GM21619 (cell line): ENCODE results near the gene FBLIM1.

ENCODE experiments used
- ATAC-seq: cut with Tn5 transposase; IDR thresholded peaks from one replicate; pipeline ENCODE4 v1.9.1; 2021; ENCODE audit not compliant: unreplicated experiment

FBLIM1 gene

DNA sequence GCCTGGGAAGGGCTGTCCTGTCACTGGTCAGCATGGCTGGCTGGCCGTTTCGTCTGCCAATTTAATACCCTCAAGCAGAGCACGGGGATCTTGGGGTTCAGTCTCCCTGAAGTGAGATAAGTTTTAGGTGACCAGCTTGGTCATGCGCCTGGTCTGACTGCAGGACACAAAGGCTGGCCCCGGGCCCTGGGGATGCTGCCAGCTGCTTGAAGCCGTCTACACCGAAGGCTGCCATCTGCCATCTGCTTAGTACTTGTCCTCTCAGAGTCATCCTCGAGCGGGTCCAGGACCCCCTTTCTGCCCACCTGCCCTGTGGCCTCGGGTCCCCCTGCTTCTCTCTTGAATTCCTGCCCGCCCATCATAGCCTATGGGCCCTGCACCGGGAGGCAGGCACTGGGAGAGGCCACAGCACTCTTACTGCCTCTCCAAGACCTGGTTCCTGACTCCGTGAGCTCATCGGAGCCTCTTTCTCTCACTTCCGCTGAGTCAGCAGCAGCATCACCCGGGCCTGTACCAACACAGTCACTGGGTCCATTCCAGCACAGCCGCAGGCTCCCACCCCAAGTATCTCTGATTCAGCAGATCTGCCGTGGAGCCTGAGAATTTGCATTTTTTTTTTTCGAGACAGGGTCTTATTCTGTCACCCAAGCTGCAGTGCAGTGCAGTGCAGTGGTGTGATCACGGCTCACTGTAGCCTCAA is 7.0 kb downstream of the FBLIM1 start:
- no peak for ATAC-seq

DNA sequence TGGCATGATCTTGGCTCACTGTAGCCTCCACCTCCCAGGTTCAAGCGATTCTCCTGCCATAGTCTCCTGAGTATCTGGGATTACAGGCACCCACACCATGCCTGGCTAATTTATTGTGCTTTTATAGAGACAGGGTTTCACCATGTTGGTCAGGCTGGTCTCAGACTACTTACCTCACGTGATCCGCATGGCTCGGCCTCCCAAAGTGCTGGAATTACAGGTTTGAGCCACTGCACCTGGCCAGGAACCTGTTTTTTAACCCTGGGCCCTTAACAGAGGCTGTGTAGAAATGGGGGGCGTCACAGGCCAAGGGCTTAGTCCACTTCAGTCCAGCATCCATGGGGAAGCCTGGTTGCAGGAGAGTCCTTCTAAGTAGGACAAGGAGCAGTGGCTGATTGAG is 9.3 kb downstream of the FBLIM1 start:
- ATAC-seq, result no peak

DNA sequence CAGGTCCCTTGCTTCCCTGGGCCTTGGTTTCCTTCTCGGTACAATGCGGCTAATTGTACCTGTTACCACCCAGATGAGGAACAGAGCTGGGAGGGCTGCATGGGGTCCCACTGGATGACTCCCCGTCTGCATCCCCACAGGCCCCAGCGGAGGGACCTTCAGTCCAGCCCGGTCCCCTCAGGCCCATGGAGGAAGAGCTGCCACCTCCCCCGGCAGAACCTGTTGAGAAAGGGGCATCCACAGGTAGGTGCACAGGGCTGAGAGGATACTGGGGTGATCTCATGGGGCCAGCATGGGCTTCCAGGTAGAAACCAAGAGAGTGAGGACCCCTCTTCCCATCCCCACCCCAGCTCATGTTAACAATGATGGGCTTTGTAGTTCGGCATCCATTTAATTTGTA is 9.8 kb downstream of the FBLIM1 start:
- no peak for ATAC-seq

DNA sequence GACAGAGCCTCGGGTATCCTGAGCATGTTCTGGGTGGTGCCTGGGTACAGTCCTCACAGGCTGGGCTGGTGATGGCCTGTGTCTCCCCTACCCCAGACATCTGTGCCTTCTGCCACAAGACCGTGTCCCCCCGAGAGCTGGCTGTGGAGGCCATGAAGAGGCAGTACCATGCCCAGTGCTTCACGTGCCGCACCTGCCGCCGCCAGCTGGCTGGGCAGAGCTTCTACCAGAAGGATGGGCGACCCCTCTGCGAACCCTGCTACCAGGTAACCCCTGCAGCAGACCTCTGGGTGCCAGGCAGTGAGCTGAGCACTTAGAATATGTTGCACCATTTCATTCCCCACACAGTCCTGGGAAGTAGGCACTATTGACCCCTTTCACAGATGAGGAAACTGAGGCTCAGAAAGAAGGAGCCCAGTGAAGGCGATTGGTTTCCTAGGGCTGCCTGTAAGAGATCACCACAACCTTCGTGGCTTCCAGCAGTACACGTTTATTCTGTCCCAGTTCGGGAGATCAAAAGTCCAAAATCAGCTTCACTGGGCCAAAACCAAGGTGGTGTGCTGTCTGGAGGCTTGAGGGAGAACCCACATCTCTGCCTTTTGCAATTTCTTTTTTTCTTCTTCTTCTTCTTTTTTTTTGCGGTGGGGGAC is 11.8 kb downstream of the FBLIM1 start:
- no peak for ATAC-seq

DNA sequence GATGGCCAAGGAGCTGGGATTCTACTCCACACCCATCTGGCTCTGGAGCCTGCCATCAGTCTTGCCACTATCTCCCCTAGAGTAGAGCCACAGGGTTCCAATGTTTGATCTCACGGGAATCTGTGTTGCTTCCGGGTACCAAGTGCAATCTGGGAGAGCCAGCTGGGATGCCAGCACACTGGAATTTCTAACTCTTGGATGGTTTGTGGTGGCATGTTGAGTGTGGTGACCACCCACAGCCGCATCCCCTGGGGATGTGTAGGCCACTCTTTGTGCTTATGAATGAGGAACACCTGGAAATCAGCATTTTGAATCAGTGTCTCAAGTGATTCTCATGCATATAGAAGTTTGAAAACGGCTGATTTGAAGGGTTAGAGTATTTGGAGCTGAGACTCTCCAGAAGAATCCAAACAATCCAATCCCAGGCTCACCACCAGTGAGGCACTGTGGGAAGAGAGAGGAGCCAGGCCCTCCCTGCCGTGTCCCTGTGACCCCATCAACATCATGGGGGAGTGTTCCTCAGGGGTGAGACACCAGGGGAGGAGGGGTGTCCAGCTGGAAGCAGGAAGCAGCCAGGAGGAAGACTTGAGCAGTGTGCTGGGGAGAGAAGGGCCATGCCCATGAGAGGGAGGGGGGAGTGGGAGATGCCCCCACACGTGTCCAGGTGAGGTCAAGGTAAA is 13.4 kb downstream of the FBLIM1 start:
- no peak for ATAC-seq

DNA sequence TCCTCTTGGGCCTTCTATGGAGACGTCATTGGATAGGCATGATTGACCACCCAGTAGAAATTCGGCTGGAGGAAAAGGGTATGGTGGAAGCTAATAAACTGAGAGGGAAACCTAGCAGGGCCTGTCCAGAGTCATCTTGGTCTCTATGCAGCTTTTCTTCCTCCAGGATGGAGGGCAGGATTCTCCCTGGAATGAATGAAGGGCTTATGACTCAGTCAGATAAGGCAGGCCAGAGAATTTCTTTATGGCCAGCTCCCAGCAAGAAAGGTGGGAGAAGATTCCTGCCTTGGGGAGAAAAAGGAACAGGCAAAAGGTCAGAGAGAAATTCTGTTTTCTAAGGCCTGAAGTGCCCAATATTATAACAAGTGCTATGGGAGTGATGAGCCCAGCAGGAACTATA is 17.1 kb downstream of the FBLIM1 start:
- ATAC-seq, result no peak

DNA sequence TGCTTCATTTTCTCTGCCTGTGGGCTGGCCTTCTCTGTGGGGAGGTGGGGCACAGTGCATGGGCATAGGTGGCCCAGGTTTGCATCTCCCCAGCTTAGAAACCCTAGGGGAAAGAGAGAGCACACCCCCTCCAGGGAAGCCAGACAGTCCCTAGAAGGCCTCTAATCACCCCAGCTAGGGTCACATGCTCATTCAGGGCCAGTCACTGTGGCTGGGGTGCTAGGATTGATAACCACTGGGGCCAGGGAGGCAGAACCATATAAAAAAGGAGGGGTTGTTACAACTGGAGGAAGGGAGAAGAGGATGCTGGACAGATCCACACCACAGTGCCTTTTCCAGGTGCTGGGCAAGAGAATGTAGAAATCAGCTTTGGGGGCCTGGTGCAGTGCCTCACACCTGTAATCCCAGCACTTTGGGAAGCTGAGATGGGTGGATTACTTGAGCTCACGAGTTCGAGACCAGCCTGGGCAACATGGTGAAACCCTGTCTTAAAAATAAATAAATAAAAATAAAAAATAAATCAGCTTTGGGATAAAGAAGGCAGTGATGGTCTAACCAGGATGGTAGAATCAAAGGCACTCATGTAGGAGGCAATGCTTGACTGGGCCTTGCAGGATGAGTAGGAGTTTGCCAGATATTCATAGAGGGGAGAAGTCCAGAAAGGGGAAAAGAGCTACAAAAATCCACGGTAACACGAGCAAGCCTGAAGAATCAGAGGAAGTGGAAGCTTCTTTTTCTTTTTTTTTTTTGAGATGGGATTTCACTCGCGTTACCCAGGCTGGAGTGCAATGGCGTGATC is 19.5 kb downstream of the FBLIM1 start:
- ATAC-seq, result no peak

DNA sequence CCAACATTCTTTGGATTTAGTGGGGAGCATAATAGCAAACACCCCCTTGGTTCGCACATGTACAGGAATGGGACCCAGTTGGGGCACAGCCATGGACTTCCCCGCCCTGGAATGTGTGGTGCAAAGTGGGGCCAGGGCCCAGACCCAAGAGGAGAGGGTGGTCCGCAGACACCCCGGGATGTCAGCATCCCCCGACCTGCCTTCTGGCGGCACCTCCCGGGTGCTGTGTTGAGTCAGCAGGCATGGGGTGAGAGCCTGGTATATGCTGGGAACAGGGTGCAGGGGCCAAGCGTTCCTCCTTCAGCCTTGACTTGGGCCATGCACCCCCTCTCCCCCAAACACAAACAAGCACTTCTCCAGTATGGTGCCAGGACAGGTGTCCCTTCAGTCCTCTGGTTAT is 27.1 kb downstream of the FBLIM1 start:
- ATAC-seq, result no peak

DNA sequence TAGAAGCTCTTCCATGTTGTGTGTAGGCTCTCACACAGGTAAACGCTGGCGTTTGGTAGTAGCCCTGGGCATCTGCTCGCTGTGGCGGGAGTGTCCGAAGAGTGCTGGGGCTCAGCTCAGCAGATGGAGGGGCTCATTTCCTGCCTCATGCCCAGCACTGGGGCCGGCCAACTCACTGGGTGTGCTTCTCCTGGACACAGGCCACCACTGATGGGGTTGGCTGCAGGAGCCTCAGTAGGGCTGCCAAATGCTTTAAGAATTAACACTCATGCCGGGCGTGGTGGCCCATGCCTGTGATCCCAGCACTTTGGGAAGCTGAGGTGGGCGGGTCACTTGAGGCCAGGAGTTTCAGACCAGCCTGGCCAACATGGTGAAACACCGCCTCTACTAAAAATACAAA is 28.0 kb downstream of the FBLIM1 start:
- no peak for ATAC-seq

DNA sequence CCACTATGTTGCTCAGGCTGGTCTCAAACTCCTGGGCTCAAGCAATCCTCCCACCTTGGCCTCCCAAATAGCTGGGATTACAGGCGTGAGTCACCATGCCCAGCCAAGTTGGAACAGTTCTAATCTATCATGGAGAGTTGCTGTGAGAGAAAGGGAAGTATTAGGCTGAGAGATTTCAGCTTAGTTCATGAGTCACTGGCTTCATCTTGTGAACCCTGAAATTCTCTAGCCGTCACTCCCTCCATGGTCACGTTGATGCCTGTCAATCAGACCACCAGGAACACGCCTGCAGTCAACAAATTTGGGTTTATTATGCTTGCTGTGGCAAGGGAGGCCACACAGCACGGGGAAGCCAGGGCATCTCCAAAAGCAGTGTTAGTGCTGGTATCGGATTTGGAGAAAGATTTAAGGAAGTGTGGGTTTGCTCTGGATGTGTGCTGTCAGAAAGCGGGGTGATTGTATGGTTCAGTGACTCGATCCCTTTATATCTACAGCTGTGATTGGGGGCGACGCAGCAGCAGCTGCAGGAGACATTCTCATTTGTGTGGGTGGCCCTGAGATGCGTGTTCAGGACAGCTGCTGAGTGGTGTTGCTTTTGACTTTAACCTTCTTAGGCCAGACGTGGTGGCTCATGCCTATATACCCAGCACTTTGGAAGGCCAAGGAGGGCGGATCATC is 30.2 kb downstream of the FBLIM1 start:
- no peak for ATAC-seq

DNA sequence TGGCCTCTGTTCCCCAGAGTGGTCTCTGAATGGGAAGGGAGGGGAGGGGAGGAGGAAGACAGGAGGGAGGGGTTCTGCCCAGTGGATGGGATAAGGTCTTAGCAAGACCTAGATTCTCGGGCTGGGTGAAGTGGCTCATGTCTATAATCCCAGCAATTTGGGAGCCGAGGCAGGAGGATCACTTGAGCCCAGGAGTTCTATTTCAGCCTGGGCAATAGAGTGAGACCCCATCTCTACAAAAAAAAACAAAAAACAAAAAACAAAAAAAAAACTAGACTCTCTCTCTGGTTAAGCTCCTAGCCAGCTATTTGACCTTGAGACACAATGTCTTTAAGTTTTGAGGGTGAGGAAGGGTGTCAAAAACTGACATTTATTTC is 37.5 kb downstream of the FBLIM1 start:
- no peak for ATAC-seq

DNA sequence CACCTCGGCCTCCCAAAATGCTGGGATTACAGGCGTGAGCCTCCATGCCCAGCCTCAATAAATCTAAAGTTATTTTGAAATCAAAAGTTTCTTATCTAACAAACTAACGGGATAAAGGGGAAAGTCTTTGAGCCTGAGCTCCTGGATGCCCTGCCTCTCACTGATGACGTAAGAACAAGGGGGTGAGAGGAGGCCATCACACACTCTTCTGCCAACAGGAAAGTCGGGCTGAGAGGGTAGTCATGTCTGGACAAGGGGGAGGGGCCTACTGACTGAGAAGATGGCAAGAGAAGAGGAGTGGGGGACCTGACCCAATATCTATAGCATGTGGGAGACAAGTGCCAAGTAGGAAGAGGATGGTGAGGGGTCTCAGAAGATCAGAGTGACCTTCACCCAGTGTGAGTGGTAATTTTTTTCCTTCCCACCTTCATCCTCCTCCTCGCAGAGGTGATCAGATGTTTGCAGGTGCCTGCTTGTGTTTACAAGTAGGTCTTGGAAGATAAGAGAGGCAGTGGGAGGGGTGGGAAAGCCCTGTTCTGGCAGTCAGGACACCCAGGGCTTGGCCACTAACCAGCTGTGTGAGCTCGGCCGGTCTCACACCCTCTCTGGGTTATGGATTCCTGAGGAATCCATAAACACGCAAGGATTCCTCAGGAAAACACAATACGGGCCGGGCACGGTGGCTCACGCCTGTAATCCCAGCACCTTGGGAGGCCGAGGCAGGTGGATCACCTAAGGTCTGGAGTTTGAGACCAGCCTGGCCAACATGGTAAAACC is 39.2 kb downstream of the FBLIM1 start:
- no peak for ATAC-seq

DNA sequence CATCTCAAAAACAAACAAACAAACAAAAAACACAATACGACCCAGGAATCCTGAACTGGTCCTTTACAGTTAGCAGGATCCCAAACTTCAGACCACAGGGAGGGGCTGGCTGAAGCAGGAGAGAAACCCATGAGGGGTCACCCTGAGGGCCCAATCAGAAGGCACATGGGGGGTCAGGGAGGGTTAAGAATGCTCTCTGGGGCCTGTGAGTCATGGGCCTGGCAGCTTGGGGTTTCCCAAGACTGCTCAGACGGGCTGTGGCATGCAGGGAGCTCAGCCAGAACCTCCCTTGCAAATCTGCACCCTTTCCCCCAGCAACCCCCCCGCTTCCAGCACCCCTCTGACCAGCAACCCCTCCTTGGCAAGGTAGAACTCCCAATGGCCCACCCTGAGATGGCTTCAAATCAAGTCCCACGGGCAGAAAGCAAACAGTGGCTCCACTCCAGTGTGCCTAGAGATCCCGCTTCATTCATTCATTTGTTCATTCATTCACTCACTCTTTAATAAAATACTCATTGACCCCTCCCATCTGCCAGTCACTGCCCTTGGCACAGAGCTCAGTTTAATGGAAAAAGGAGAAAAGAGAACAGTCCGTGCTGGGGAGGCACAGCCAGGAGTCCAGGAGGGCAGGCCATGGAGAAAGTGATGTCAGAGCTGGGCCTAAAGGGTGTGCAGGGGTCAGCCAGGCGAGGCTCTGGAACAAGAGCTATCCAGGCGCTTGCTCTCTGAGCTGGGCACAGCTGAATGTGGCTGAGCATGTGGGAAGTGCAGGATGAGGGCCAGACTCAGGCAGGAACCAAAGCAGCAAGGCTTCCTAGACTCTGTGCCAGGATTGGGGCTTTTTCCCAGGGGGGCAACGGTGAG is 40.6 kb downstream of the FBLIM1 start:
- no peak for ATAC-seq

DNA sequence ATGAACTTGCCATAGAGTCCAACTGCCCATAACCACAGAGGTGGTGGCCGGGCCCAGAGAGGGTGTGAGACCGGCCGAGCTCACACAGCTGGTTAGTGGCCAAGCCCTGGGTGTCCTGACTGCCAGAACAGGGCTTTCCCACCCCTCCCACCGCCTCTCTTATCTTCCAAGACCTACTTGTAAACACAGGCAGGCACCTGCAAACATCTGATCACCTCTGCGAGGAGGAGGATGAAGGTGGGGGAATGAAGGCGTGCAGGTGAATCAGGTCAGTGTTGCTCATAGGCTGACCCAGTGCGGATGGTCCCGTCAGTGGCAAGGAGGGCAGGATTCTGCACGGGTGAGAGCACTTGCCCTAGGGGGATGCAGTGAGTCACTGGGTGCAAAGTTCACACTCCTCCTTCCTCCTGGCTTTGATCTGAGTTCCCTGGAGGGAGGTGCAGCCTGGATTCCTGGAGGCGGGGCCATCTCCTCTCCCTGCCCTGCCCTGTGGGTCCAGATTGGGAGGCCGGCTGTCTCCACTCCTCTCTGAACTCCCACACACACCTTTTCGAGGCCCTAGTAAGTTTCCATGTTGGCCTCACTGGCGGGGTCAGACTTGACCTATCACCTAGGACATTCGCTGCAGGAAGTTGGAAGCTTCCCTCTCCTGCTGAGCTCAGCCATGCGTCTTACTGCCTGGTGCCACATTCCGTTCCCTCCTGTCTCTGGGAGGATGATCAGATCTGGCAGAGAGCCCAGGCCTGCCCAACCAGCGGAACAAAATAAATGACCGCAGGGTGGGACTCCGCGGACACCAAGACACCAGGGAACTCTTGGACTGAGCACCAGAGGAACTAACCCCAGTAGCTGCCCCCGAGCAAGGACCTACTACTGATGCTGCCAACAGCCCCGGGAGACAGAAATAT is 41.6 kb downstream of the FBLIM1 start:
- ATAC-seq, result no peak

DNA sequence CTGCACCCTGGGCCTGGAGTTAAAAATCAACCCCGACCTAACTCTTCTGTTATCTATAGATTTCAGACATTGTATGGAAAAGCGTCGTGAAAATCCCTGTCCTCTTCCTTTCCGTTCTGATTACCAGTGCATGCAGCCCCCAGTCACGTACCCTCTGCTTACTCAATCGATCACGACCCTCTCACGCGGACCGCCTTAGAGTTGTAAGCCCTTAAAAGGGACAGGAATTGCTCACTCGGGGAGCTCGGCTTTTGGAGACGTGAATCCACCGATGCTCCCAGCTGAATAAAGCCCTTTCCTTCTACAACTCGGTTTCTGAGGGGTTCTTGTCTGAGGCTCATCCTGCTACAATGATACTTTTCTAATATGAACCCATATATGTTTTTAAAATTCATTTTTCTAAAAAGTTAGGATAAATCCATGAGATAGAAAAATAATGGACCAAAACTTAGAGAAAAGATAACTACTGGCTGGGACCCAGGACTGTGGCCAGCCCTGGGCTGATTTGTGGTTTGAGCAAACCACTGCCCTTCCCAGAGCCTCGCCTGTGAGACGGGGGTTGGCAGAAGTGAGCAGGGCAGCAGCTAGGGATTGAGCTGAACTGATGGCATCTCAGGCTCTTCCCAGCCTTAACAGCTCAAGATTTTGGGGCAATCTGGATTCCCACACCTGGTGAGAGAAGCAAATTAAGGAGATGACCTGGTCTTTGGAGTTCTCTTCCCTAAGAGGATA is 43.8 kb downstream of the FBLIM1 start:
- no peak for ATAC-seq

DNA sequence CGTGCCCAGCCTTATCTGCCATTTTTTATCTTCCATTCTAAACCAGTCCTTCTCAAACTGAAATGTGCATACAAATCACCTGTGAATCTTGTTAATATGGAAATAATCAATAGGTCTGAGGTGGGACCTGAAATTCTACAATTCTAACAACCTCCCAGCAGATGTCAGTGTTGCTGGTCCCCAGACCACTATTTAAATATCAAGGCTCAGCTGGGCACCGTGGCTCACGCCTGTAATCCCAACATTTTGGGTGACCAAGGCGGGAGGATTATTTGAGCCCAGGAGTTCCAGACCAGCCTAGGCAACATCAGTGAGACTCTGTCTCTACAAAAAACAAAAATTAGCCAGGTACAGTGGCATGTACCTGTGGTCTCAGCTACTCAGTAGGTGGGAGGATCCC is 44.8 kb downstream of the FBLIM1 start:
- ATAC-seq, result no peak

DNA sequence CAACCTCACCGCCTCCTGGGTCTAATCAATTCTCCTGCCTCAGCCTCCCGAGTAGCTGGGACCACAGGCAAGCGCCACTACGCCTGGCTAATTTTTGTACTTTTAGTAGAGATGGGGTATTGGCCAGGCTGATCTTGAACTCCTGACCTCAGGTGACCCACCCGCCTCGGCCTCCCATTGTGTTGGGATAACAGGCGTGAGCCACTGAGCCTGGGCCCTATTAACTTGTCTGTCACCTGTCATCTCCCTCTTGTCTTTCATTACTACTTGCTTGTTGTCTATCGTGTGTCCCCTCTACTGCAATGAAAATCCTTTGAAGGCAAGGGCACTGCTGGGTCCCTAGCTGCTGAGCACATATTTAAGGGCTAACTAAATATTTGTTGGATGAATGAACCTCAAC is 45.5 kb downstream of the FBLIM1 start:
- no peak for ATAC-seq

DNA sequence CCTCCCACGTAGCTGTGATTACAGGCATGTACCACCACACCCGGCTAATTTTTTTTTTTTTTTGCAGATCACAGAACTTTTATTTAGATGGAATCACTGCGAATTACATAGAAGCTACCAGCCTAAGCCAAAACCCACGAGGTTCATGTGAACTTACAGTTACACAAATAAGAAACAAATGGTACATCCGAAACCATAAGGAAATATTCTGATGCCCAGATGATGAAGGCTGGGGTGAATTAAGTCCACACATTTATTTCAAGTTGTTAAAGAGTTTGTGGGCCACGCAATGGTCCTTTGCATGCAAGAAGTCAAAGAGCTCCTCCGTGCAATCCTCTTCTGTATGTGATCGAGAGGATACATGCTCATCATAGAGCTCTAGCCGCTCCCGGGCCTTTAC is 48.5 kb downstream of the FBLIM1 start:
- no peak for ATAC-seq
